Activated B cell treated with CpG ODN at 0.5 μM for 24 hours (primary cell): ENCODE results near the gene LTB4R. TPM values are rescaled to one million over a fixed set of nuclear protein-coding genes. Genes with fewer than 3 reads are reported as not detected.

Experiments used
- ATAC-seq: fragments of 200-7000 bp; cut with Tn5 transposase; one replicate; pipeline ENCODE4 v1.10.0; 2021; ENCODE audit warnings: low read depth, mild to moderate bottlenecking, moderate library complexity
- CTCF ChIA-PET: fragments of 350-600 bp; sonication (Branson Sonifier 250); formaldehyde crosslinking; loops from one replicate; lab custom pipeline; 2021; ENCODE audit warnings: antibody characterized with exemption; lab: Charles Lee
- POLR2A ChIA-PET: fragments of 350-600 bp; sonication (Branson Sonifier 250); formaldehyde crosslinking; loops from one replicate; lab custom pipeline; 2021; ENCODE audit warnings: antibody characterized with exemption; lab: Charles Lee
- DNase-seq: peaks from one replicate; pipeline ENCODE4 v3.0.0; 2022
- H3K27ac Mint-ChIP-seq: one replicate; pipeline ENCODE4 v1.8.0; 2020; ENCODE audit warnings: mixed read lengths
- H3K27me3 Mint-ChIP-seq: one replicate; pipeline ENCODE4 v1.8.0; 2021; ENCODE audit warnings: mixed read lengths
- H3K36me3 Mint-ChIP-seq: one replicate; pipeline ENCODE4 v1.8.0; 2021; ENCODE audit warnings: low read depth, mixed read lengths
- H3K4me1 Mint-ChIP-seq: one replicate; pipeline ENCODE4 v1.8.0; 2021; ENCODE audit warnings: mixed read lengths
- H3K4me3 Mint-ChIP-seq: one replicate; pipeline ENCODE4 v1.8.0; 2020; ENCODE audit warnings: mild to moderate bottlenecking, mixed read lengths
- H3K9me3 Mint-ChIP-seq: one replicate; pipeline ENCODE4 v1.8.0; 2020; ENCODE audit warnings: mixed read lengths
- intact Hi-C: fragments of 100-400 bp; cut with micrococcal nuclease; formaldehyde crosslinking; loops from one replicate; pipeline ENCODE4 v1.15.1; 2024
- total RNA-seq: library from RNA; stranded (reverse); gene quantifications from 2 replicates; pipeline ENCODE4 v1.2.3, GENCODE V29; 2022
- TF ChIP-seq, protein P1 (sequence below): fragments of 200-600 bp; IDR thresholded peaks from one replicate; pipeline ENCODE4 v1.8.0; 2022; ENCODE audit warnings: antibody characterized with exemption, mild to moderate bottlenecking

LTB4R gene
- total RNA-seq, 1 donor from 2014 or later, result 8.2 TPM

DNA sequence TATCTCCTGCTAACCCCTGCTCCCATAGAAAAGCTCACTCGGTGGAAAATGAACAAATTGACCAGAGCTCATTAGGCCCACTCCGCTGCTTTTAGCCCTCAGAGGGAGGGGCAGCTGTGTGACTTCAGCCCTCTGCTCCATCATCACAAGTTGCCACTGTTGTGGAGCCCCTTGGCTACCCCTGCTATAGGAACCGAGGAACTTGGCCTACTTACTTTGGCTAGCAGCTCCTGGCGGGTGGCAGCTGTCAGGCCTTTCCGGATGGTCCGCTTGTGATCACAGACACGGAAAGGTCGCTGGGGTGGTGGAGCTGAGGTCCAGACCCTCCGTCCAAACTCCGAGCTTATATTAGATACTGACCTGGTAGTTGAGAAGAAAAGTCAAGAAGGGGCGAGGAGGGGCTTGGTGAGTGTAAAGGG, 4.1 kb upstream of the LTB4R start:
- POLR2A ChIA-PET, result interaction anchor here (0.6 to 2.8 kb wide), 8 partner anchors 7 to 192 kb away, joined by 3 to 46 read pairs (median 6); partner anchors contain the start of genes CBLN3, CHMP4A, DCAF11 and DHRS1
- Mint-ChIP-seq H3K27me3 (no peaks in the 10 kb centered on the region), H3K4me3 (no peak overlapping the region), H3K27ac (no peak overlapping the region), H3K4me1 (peaks cover 33% of the 10 kb centered on the region), H3K9me3 (no peaks in the 10 kb centered on the region), H3K36me3 (peaks cover 60% of the 10 kb centered on the region)
- ATAC-seq, result no peak
- CTCF ChIA-PET, result interaction anchor here (0.8 to 7.2 kb wide), 19 partner anchors 9 to 255 kb away, joined by 3 to 67 read pairs (median 9); partner anchors contain the start of genes CARMIL3, CBLN3, DHRS1 and IPO4
- intact Hi-C loops, result no loop called here
- TF ChIP-seq, protein P1, sequence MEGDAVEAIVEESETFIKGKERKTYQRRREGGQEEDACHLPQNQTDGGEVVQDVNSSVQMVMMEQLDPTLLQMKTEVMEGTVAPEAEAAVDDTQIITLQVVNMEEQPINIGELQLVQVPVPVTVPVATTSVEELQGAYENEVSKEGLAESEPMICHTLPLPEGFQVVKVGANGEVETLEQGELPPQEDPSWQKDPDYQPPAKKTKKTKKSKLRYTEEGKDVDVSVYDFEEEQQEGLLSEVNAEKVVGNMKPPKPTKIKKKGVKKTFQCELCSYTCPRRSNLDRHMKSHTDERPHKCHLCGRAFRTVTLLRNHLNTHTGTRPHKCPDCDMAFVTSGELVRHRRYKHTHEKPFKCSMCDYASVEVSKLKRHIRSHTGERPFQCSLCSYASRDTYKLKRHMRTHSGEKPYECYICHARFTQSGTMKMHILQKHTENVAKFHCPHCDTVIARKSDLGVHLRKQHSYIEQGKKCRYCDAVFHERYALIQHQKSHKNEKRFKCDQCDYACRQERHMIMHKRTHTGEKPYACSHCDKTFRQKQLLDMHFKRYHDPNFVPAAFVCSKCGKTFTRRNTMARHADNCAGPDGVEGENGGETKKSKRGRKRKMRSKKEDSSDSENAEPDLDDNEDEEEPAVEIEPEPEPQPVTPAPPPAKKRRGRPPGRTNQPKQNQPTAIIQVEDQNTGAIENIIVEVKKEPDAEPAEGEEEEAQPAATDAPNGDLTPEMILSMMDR, result no peak
- no peak for DNase-seq

DNA sequence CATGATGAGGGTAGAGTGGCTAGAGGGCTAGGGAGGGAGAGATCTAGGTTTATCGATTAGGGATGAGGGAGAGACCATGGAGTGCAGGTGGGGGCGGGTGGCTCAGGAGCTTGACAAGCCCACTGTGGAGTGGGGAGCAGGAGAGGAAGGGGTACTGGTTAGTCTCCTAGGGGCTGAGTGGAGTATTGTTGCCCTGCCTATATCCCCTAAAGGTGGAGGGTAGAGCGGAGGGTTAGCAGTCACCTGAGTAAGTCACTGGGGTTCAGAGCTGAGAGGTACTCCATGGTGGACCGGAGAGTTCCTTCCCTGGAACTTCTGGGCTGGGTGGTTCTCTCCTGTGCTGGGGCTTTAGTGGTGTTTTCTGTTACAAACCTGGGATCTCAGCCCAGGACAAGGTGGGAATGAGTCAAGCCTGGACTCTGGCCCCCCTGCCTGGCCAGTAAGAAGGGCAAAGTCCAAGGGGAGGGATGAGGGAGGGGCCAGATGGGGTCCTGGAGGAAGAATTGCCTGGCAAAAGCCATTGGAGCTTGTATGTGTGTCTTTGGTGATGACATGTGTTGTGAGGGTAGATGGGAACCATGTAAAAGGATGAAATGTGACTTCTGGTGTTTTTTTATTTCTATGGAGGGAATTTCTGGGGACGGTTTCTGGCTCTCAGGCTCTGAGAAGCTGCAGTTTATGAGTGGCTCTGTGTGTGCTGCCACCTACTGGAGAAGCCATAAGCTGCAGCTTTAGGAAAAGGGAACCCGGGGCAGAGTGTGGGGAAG, 3.5 kb upstream of the LTB4R start, which contains the start of gene CIDEB:
TSS of gene CIDEB (minus strand) at position 403 of the 767 bp plus-strand sequence. CDS start at position 284, 119 bp downstream.
- TF ChIP-seq, protein P1, result peak; percentile 70
- H3K27ac Mint-ChIP-seq, result peak within 1 kb of the TSS; percentile 59
- H3K4me3 Mint-ChIP-seq, result no peak within 1 kb of the TSS
- no peaks in the 10 kb centered on the region for H3K27me3 Mint-ChIP-seq
- intact Hi-C loops, result loop anchor here (1.0 kb wide), 6 partner anchors 8 to 293 kb away; partner anchors contain the start of genes DHRS1, IPO4, MDP1 and NOP9
- no peaks in the 10 kb centered on the region for H3K9me3 Mint-ChIP-seq
- H3K36me3 Mint-ChIP-seq, result peaks cover 54% of the 10 kb centered on the region
- DNase-seq (peak; percentile 48), ATAC-seq (peak; percentile 23)
- CTCF ChIA-PET, result interaction anchor here (0.6 to 7.2 kb wide), 35 partner anchors 10 to 256 kb away, joined by 3 to 67 read pairs (median 4); partner anchors contain the start of genes CARMIL3, CBLN3, DHRS1 and IPO4
- H3K4me1 Mint-ChIP-seq, result peaks cover 39% of the 10 kb centered on the region
- POLR2A ChIA-PET, result interaction anchor here (0.5 to 4.4 kb wide), 16 partner anchors 8 to 193 kb away, joined by 3 to 46 read pairs (median 4); partner anchors contain the start of genes CHMP4A, DCAF11, DHRS1 and IRF9

DNA sequence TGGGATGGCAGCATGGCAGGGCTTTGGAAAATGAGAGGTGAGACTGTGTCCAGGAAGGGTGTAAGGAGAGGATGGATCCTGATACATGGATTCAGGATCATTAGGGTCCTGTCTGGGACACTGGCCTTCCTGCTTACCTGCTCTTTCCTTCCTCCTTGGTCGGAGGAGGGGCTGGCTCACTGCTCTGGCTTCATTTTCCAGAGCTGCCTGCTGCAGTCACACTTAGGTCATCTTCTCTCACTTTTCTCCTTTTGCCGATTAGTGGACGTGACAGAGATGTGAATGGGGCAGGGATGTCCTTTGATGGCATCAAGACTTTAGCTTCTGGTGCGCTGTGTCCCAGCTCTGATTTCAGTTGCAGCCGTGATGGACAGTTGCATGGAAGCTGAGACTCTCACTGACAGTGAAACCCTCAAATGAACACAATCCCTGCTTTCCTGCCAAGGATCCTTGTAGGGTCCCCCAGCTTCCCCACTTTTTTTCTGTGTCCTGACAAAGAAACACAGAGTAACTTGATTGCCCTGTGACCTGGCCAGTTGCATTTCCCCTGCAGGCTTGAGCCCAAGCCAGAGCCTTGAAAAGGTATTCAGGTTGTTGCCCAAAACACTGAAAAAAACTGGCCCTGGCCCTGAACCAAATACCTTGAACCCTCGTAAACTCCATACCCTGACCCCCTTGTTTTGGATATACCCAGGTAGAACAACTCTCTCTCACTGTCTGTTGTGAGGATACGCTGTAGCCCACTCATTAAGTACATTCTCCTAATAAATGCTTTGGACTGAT, 2.8 kb upstream of the LTB4R start:
- peaks cover 47% of the 10 kb centered on the region for H3K4me1 Mint-ChIP-seq

DNA sequence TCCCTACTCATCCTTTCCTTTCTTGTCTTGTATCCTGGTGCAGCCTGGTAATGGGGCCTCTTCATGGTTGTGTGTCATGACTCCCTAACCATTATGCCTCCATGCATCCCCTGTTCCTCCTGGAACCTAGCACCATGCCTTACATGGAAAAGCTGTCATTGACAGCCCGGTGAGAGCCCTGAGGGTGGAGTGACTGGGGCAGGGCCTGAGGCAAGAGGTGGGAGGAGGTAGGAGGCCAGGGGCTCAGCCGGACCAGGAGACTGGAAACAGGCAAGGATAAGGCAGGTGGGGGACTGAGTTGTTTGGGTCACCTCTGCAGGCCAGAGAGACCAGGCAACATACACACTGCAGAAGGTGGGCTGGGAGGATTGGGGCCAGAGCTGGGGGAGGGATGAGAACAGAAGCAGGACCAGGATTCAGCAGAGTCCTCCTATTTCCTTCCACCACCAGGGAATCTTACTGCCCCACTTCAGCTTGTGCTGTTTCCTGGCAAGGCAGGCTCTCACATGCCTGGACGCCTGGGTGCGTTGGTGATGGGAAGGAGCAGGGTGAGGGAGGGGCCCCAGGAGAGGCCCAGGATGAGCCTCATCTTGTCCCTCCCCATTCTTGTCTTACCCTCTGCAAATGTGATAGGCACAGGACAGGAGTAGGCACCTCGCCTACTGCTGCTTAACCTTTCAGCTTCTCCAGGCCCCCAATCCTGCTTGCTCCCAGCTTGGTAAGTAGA, 1.6 kb upstream of the LTB4R start, which contains the start of gene LTB4R2:
TSS of gene LTB4R2 (plus strand) at position 603 of the 727 bp plus-strand sequence. CDS start 525 bp downstream, outside the sequence.
- H3K36me3 Mint-ChIP-seq, result peaks cover 34% of the 10 kb centered on the region
- intact Hi-C loops, result loop anchor here (2.0 kb wide), 1 partner anchor 195 kb away; the partner anchor contains the start of genes DCAF11 and NRL
- H3K4me1 Mint-ChIP-seq, result peaks cover 58% of the 10 kb centered on the region
- DNase-seq (no peak), ATAC-seq (no peak)
- POLR2A ChIA-PET, result interaction anchor here (0.5 to 4.4 kb wide), 17 partner anchors 10 to 215 kb away, joined by 3 to 46 read pairs (median 7); partner anchors contain the start of genes CHMP4A, DHRS1, IRF9 and KHNYN
- TF ChIP-seq, protein P1, result no peak
- H3K4me3 Mint-ChIP-seq, result peak within 1 kb of the TSS; percentile 75
- CTCF ChIA-PET, result interaction anchor here (1.6 to 7.2 kb wide), 11 partner anchors 12 to 201 kb away, joined by 7 to 67 read pairs (median 19); partner anchors contain the start of genes DHRS1, MDP1, NOP9 and TINF2
- H3K27me3 Mint-ChIP-seq, result no peaks in the 10 kb centered on the region
- peak within 1 kb of the TSS; percentile 80 for H3K27ac Mint-ChIP-seq
- H3K9me3 Mint-ChIP-seq, result no peaks in the 10 kb centered on the region

More for the DNA sequence above, 2.8 kb upstream of the LTB4R start:
- POLR2A ChIA-PET, result interaction anchor here (0.6 to 4.4 kb wide), 15 partner anchors 9 to 194 kb away, joined by 3 to 46 read pairs (median 5); partner anchors contain the start of genes CHMP4A, DCAF11, DHRS1 and IRF9
- CTCF ChIA-PET, result interaction anchor here (0.6 to 7.2 kb wide), 31 partner anchors 9 to 257 kb away, joined by 3 to 67 read pairs (median 5); partner anchors contain the start of genes CARMIL3, CBLN3, DCAF11 and DHRS1
- Mint-ChIP-seq H3K9me3 (no peaks in the 10 kb centered on the region), H3K36me3 (peaks cover 46% of the 10 kb centered on the region), H3K27ac (peak overlapping the region; percentile 59), H3K4me3 (no peak overlapping the region), H3K27me3 (no peaks in the 10 kb centered on the region)
- intact Hi-C loops, result loop anchor here (1.0 kb wide), 6 partner anchors 9 to 294 kb away; partner anchors contain the start of genes DHRS1, IPO4, MDP1 and NOP9
- DNase-seq, result no peak
- TF ChIP-seq, protein P1, result no peak
- ATAC-seq, result no peak
